IMR-90 (cell line): ENCODE data around the gene ZFYVE28. TPM values are rescaled to one million over a fixed set of nuclear protein-coding genes. Genes with fewer than 3 reads are reported as not detected.

Experiments
- ATAC-seq: fragments of 200-7000 bp; cut with Tn5 transposase; 2 replicates; pipeline ENCODE4 v1.9.1; 2020; ENCODE audit warnings: low read depth, mild to moderate bottlenecking, moderate library complexity
- BruUV-seq: library from RNA; stranded (reverse); fragments of 400-500 nt; replicated peaks from 2 replicates; lab custom pipeline; 2021; lab: Mats Ljungman, UMichigan
- CTCF ChIA-PET: fragments of 300-600 bp; formaldehyde crosslinking; extraction: SDS; loops from one replicate; lab custom pipeline; 2021; ENCODE audit warnings: antibody characterized with exemption; lab: Yijun Ruan, JAX
- POLR2A ChIA-PET: fragments of 300-600 bp; sonication (Branson Sonifier 250); formaldehyde crosslinking; loops from one replicate; lab custom pipeline; 2022; ENCODE audit warnings: antibody characterized with exemption; ENCODE audit not compliant: unreplicated experiment; lab: Charles Lee
- DNase-seq: peaks from one replicate; pipeline ENCODE4 v3.0.0; 2013
- H2AFZ ChIP-seq: replicated peaks from 2 replicates; pipeline ENCODE3; 2013; ENCODE audit warnings: low read length, mild to moderate bottlenecking; ENCODE audit not compliant: poor library complexity
- H2AK5ac ChIP-seq: 2 replicates; pipeline ENCODE4 v1.6.1; 2013; ENCODE audit warnings: low read depth, low read length, inconsistent platforms
- H2AK9ac ChIP-seq: replicated peaks from 2 replicates; pipeline ENCODE3; 2013; ENCODE audit warnings: mild to moderate bottlenecking, low read depth, low read length, moderate library complexity; ENCODE audit not compliant: poor library complexity
- H2BK120ac ChIP-seq: 2 replicates; pipeline ENCODE4 v1.6.1; 2013; ENCODE audit warnings: low read depth, low read length, inconsistent platforms
- H2BK15ac ChIP-seq: 3 replicates; pipeline ENCODE4 v1.6.1; 2013; ENCODE audit warnings: low read depth, low read length, inconsistent platforms
- H2BK20ac ChIP-seq: 2 replicates; pipeline ENCODE4 v1.6.1; 2013; ENCODE audit warnings: low read depth, mild to moderate bottlenecking, inconsistent platforms, low read length, moderate library complexity
- H2BK5ac ChIP-seq: 2 replicates; pipeline ENCODE4 v1.6.1; 2013; ENCODE audit warnings: mild to moderate bottlenecking, low read depth, low read length, inconsistent platforms; ENCODE audit not compliant: poor library complexity, severe bottlenecking
- H3K14ac ChIP-seq: replicated peaks from 2 replicates; pipeline ENCODE4 v1.6.1; 2013; ENCODE audit warnings: low read depth, low read length, inconsistent platforms
- H3K18ac ChIP-seq: 2 replicates; pipeline ENCODE4 v1.6.1; 2013; ENCODE audit warnings: low read depth, low read length, control low read depth
- H3K23ac ChIP-seq: 2 replicates; pipeline ENCODE4 v1.6.1; 2013; ENCODE audit warnings: low read depth, low read length, inconsistent platforms
- H3K27ac ChIP-seq: 2 replicates; pipeline ENCODE4 v1.5.1; 2013; ENCODE audit warnings: mild to moderate bottlenecking, control low read depth, low read length; ENCODE audit not compliant: insufficient read depth
- H3K27me3 ChIP-seq: 2 replicates; pipeline ENCODE4 v1.6.1; 2013; ENCODE audit warnings: low read length; ENCODE audit not compliant: control insufficient read depth, insufficient read depth
- H3K36me3 ChIP-seq: 2 replicates; pipeline ENCODE4 v1.6.1; 2013; ENCODE audit warnings: low read length, mixed read lengths; ENCODE audit not compliant: control insufficient read depth, insufficient read depth
- H3K4ac ChIP-seq: 2 replicates; pipeline ENCODE4 v1.6.1; 2013; ENCODE audit warnings: low read depth, low read length, inconsistent platforms
- H3K4me1 ChIP-seq: 2 replicates; pipeline ENCODE4 v1.6.1; 2013; ENCODE audit warnings: low read length, mixed read lengths; ENCODE audit not compliant: control insufficient read depth, insufficient read depth
- H3K4me2 ChIP-seq: 2 replicates; pipeline ENCODE4 v1.6.1; 2013; ENCODE audit warnings: low read depth, mild to moderate bottlenecking, control low read depth, low read length, moderate library complexity
- H3K4me3 ChIP-seq: 2 replicates; pipeline ENCODE4 v1.5.1; 2013; ENCODE audit warnings: low read depth, mild to moderate bottlenecking, control low read depth, low read length, moderate library complexity; ENCODE audit not compliant: insufficient read depth
- H3K56ac ChIP-seq: 2 replicates; pipeline ENCODE4 v1.6.1; 2013; ENCODE audit warnings: low read length, inconsistent platforms; ENCODE audit not compliant: insufficient read depth; ENCODE audit errors: extremely low read depth
- H3K79me1 ChIP-seq, 2 experiments: 2 replicates each; pipeline ENCODE4 v1.6.1; 2013; ENCODE audit warnings: low read length in 2 of 2, inconsistent platforms in 1 of 2, low read depth in 1 of 2
- H3K9ac ChIP-seq: 2 replicates; pipeline ENCODE4 v1.6.1; 2013; ENCODE audit warnings: low read depth, low read length, control low read depth
- H3K9me1 ChIP-seq: 2 replicates; pipeline ENCODE4 v1.6.1; 2013; ENCODE audit warnings: low read length, inconsistent platforms; ENCODE audit not compliant: insufficient read depth
- H3K9me3 ChIP-seq: 2 replicates; pipeline ENCODE4 v1.6.1; 2013; ENCODE audit warnings: low read length; ENCODE audit not compliant: control insufficient read depth, insufficient read depth
- H4K20me1 ChIP-seq: 2 replicates; pipeline ENCODE4 v1.6.1; 2013; ENCODE audit warnings: low read length, inconsistent platforms; ENCODE audit not compliant: insufficient read depth
- H4K5ac ChIP-seq: 2 replicates; pipeline ENCODE4 v1.6.1; 2013; ENCODE audit warnings: mild to moderate bottlenecking, low read depth, low read length, control low read depth
- H4K8ac ChIP-seq, 2 experiments: 2 replicates each; pipeline ENCODE4 v1.6.1; 2013; ENCODE audit warnings: low read depth in 2 of 2, low read length in 2 of 2, control low read depth in 1 of 2, inconsistent platforms in 1 of 2
- H4K91ac ChIP-seq: 2 replicates; pipeline ENCODE4 v1.6.1; 2013; ENCODE audit warnings: low read depth, low read length, inconsistent platforms; ENCODE audit not compliant: insufficient read depth
- BHLHE40 ChIP-seq: fragments of 150-350 bp; IDR thresholded peaks from 2 replicates; pipeline ENCODE4 v1.6.1; 2016; ENCODE audit warnings: mild to moderate bottlenecking, low read depth, low read length
- MAZ ChIP-seq: IDR thresholded peaks from 2 replicates; pipeline ENCODE4 v1.6.1; 2012; ENCODE audit warnings: low read depth, mild to moderate bottlenecking, low read length, improper control_type of control experiment, moderate library complexity, borderline replicate concordance
- RAD21 ChIP-seq: IDR thresholded peaks from 2 replicates; pipeline ENCODE4 v1.6.1; 2012; ENCODE audit warnings: low read length, improper control_type of control experiment
- RCOR1 ChIP-seq: IDR thresholded peaks from 2 replicates; pipeline ENCODE4 v1.6.1; 2012; ENCODE audit warnings: mild to moderate bottlenecking, low read length, improper control_type of control experiment; ENCODE audit not compliant: insufficient replicate concordance
- WGBS, 2 experiments: methylation state at CpG; one replicate each; pipeline versions ENCODE4 v1.1.5 to v1.1.7; 2013; ENCODE audit warnings: missing lambda C conversion rate in 2 of 2; ENCODE audit not compliant: insufficient read length in 1 of 2; ENCODE audit errors: extremely low coverage in 2 of 2; 5-methylcytosine and 5-hydroxymethylcytosine counted together
- dilution Hi-C: fragments of 300-500 bp; cut with HindIII; formaldehyde crosslinking; loops from one replicate; pipeline ENCODE4 v1.14.3; 2018; ENCODE audit warnings: low sequenced_read_pairs; ENCODE audit not compliant: unreplicated experiment
- in situ Hi-C: fragments of 300-500 bp; cut with MboI; formaldehyde crosslinking; loops from 3 replicates; pipeline ENCODE4 v1.14.3; 2019; ENCODE audit warnings: low sequenced_read_pairs, inconsistent platforms, mixed read lengths
- intact Hi-C: fragments of 100-400 bp; cut with micrococcal nuclease; formaldehyde crosslinking; loops from 2 replicates; pipeline ENCODE4 v1.10.0; 2022
- polyA plus RNA-seq, 3 experiments: library from polyadenylated mRNA; depleted of rRNA; stranded (reverse); fragments of >200 nt; gene quantifications; 2 replicates each; pipeline ENCODE4 v1.2.3, GENCODE V29; 2012; ENCODE audit warnings: low replicate concordance in 1 of 3
- total RNA-seq: library from RNA; depleted of rRNA; stranded (reverse); fragments of >200 nt; gene quantifications from 2 replicates; pipeline ENCODE4 v1.2.3, GENCODE V29; 2012

The ZFYVE28 gene
- total and polyA plus RNA-seq, 2 of the 4 experiments (the other 2 are of a cell fraction): 0.36 to 1.2 TPM

- peaks cover 14% of the 10 kb centered on the region for H3K9me1 ChIP-seq
- H3K23ac ChIP-seq: peak overlapping the region; percentile 25; the same call in 1 of the 2 replicates
- CTCF ChIA-PET: no interaction called here
- no peak overlapping the region for H4K91ac ChIP-seq
- TF ChIP-seq RCOR1: no peak
- TF ChIP-seq RAD21: no peak
- TF ChIP-seq BHLHE40: no peak
- no peak for TF ChIP-seq MAZ
- peak overlapping the region; percentile 55 for H3K4me2 ChIP-seq
- H3K27ac ChIP-seq: no peak overlapping the region
- H3K9ac ChIP-seq: no peak overlapping the region
- H3K14ac ChIP-seq: no peak overlapping the region
- peak overlapping the region; percentile 81 for H2AFZ ChIP-seq
- H3K36me3 ChIP-seq: no peaks in the 10 kb centered on the region
- H2AK5ac ChIP-seq: no peak overlapping the region
- peak overlapping the region; percentile 15 for H3K4me3 ChIP-seq
- 0 out of 2 replicates have a peak, but pooled peaks cover 2% of the 10 kb centered on the region for H3K9me3 ChIP-seq
- H2BK120ac ChIP-seq: no peak overlapping the region
- no peak overlapping the region for H2BK5ac ChIP-seq
- intact Hi-C loops: loop anchor here (10.0 kb wide), 1 partner anchor 152 kb away; the partner anchor contains the start of gene MXD4
- POLR2A ChIA-PET: interaction anchor here (0.5 kb wide), 2 partner anchors 63 to 122 kb away, joined by 3 to 9 read pairs; no protein-coding TSS in a partner anchor
- peaks cover 17% of the 10 kb centered on the region for H3K4me1 ChIP-seq
- no peak for DNase-seq
- dilution Hi-C loops: no loop called here
- peaks cover 0 to 3% of the 10 kb centered on the region in 2 experiments; a peak in 1 of 4 replicates for H3K79me1 ChIP-seq
- H4K5ac ChIP-seq: no peak overlapping the region
- no peaks in the 10 kb centered on the region for H4K20me1 ChIP-seq
- WGBS, 2 experiments: no CpG with 5 or more reads among the region's 55 CpGs
- ATAC-seq: no peak
- no TSS peak for BruUV-seq
- no peak overlapping the region for H3K4ac ChIP-seq
- H2AK9ac ChIP-seq: no peak overlapping the region
- no peak overlapping the region for H2BK20ac ChIP-seq
- no peak overlapping the region for H3K56ac ChIP-seq
- no peak overlapping the region for H4K8ac ChIP-seq
- H2BK15ac ChIP-seq: no peak overlapping the region
- no peak overlapping the region for H3K18ac ChIP-seq
- peaks cover 52% of the 10 kb centered on the region for H3K27me3 ChIP-seq
- in situ Hi-C loops: no loop called here
Observed at GRCh38 chr4:2416564-2417225, 1.8 kb downstream of the ZFYVE28 start.
